Forelimb muscle (tissue), 1 donor: ENCODE data around the gene TEDC1. TPM values are rescaled to one million over a fixed set of nuclear protein-coding genes. Genes with fewer than 3 reads are reported as not detected.

Source experiments
- DNase-seq: peaks from one replicate; pipeline ENCODE4 v3.0.0-alpha.2; 2013; ENCODE audit warnings: low read depth
- polyA plus RNA-seq: library from polyadenylated mRNA; unstranded; fragments of 120-200 nt; gene quantifications from one replicate; pipeline ENCODE4 v1.2.1, GENCODE V29; 2013; ENCODE audit not compliant: insufficient read length

Gene TEDC1
- polyA plus RNA-seq, 1 donor: 4.5 TPM

DNA sequence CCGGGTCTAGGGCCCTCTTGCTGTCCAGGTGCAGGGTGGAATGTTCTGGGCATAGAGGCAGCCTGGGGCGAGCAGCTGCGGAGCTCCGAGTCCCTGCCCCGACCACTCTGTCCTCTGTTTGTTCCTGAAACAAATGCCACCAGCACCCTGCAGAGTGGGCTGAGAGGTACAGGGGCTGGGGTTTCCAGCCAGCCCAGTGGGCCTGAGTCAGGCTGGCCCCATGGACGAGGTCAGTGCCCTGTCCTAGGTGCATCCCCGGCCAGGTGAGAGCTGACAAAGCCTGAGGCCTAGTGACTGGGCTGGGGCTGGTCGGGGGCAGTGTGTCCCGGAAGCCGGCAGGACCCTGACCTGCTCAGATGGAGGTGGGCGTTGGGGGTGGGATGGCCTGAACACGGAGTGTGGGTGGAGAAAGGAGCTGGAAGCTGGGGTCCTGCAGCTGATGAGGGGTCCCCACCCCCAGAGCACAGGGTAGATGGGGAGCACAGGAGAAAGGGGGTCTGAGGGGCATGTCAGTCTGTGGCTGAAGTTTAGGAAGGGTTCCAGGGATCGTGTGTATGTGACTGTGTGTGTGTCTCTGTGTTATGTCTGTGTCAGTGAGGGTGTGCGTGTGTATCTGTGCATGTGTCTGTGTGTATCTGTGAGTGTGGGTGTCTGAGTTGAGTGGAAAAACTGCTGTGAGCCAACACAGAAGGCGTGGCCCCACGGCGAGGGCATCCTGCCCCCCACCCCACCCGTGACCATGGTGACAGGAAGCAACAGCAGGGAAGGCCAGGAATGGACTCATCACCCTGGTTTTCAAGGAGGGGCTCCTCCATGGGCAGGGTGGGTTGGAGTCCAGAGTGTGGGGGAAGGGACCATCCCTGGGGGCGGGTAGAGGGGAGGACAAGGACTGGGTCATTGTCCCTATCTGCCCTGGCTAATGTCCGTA is 6.7 kb upstream of the TEDC1 start:
- no peak for DNase-seq

GRCh38 chr14:105484997-105485393 is 6.1 kb upstream of the TEDC1 start:
- no peak for DNase-seq

DNA sequence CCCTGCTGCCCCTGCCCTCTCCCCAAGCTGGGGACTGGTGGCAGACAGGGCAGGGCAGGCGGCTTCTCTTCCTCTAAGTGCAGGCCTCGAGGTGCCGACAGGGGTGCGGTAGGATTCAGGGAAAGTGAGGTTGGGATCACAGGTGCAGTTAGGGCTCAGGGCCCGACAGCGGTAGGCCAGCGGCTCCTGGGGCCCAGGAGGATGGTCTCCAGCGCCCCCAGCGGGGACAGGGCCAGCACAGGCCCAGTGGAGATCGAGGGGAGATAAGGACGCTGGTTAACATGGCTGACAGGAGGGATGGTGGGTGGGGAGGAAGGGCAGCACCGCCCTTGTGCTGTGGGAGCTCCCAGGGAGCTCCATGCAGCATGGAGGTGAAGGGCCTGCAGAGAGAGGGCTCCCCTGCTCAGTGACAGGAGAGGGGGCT is 5.3 kb upstream of the TEDC1 start:
- DNase-seq: no peak

- no peak for DNase-seq
These were observed 4.7 kb upstream of the TEDC1 start, which contains the start of gene CRIP1 for GRCh38 chr14:105486163-105486973. TSS of gene CRIP1 (plus strand) at chr14:105486886. CDS start at chr14:105487260, 374 bp downstream.

- no peak for DNase-seq
These were observed 4.0 kb upstream of the TEDC1 start for GRCh38 chr14:105486974-105487448.

DNA sequence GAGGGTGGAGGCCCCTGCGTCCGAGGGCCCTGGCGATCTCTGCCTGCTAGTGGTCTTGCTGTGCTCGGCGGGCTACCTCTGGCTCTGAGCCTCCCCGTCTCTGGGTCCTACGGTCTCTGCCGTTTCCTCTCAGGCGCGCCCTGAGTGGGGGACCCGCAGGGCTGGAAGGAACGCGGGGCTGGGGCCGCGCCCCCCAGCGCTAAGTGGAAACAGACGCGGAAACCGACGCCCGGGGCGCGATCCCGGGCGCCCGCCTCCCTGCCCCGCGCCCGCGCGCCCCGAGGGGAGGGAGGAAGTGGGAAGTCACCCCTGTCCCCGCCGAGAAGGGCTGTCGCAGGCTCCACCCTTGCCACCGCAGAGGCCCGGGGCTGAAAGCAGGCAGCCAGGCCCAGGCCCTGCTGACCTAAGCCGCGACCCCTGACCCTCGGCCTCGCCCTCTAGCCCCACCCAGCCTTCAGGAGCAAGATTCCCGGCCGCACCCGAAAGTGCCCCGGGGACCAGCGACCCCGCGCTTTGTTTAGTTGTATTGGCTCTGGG is 3.5 kb upstream of the TEDC1 start:
- no peak for DNase-seq

DNA sequence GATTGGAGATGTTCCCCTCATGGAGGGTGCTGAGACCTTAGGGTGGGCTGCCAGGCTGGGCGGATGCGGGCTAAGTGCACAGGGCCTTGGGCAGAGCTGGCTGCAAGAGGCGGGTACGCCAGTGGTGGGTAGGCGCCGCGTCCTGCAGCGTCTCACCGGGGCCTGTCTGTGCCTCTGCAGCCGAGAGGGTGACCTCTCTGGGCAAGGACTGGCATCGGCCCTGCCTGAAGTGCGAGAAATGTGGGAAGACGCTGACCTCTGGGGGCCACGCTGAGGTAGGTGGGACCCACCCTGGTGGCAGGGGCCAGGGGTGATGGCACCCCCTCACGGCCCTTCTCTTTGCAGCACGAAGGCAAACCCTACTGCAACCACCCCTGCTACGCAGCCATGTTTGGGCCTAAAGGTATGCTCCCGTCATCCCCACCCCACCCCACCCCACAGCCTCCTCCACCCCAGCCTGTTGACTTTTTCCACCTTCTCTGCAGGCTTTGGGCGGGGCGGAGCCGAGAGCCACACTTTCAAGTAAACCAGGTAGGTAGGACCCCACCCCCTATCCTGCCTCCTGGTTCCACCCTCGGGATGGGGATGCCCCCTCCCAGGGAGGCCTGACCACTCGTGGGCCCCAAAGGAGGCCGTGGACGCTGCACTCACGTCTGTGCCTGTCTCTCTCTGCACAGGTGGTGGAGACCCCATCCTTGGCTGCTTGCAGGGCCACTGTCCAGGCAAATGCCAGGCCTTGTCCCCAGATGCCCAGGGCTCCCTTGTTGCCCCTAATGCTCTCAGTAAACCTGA is 2.9 kb upstream of the TEDC1 start:
- no peak for DNase-seq

DNA sequence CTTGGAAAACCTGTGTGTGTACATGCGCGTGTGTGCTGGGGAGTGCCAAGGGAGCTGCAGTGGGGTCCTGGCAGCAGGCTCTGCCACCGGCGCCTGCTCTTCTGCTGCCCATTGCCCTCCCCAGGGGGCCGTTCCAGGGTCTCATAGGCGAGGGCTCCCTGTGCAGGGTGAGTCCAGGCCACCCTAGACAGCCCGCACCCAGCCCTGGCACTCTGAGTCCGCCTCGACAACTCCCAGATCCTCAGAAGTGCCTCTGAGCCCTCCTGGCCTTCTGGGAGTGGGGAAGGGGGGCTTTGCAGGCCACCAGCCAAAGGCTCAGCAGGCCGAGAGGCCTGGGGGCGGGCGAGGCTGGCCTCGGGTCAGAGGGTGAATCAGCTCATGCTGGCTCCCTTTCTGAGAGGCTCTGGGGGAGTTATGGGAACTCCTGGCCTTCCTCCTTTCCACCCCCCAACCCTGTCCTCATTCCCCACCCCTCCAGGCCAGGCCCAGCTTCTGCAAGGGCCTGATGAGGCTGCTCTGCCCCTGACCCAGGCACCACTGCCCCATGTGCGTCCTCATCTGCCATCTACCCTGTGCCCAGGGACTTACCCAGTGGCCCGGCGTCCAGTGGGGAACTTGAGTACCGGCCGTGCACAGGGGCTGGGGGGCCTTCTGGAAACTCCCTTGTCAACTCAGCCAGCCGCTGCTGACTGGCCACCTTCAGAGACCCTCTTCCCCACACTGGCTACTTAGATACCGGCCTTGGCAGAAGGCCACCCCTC is 2.1 kb upstream of the TEDC1 start:
- no peak for DNase-seq

GRCh38 chr14:105489542-105490266 is 1.3 kb upstream of the TEDC1 start:
- peak; percentile 80 for DNase-seq

DNA sequence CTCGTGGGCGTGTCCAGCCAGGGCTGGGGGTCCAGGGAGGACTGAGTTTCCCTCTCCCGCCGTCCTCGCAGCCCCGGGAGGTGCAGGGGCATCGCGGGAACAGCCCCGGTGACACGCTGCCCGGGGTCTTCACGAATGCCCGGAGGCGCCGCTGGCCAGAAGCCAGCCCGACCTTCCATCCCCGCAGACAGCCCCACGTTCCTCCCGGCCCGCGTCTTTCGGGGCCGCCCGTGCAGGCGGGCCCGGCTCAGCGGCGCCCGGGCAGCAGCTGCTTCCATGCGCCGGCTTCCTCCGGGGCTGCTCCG is 827 bp upstream of the TEDC1 start:
- no peak for DNase-seq

DNA sequence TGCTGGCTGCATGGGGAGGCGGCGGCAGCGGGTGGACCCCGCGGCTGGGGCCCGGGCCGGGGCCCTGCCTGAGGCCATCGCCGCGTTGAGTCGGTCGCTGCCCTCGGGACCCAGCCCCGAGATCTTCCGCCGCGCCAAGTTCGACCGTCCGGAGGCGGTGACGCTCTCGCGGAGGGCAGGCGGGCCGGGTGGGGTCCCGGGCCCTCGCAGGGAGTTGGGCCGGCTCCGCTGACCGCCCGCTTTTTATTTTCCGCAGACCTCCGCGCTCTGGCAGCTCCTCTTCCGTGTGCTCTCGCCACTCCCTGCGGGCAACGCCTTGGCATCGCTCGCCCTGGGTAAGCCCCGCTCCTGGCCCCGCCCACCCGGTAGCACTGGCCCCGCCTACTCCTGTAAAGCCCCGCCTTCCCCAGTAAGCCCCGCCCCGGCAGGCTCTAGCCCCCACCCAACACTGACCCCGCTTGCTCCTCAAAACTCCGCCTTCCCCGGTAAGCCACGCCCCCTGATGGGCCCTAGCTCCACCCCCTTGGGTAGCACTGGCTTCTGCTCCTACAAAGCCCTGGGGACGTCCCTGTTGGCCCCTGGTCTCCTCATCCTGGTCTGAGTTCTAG is 424 bp downstream of the TEDC1 start:
- DNase-seq: no peak

GRCh38 chr14:105492031-105492970 is 1.3 kb downstream of the TEDC1 start:
- no peak for DNase-seq

GRCh38 chr14:105492971-105493871 is 2.2 kb downstream of the TEDC1 start:
- no peak for DNase-seq

- DNase-seq: no peak
These were observed 3.0 kb downstream of the TEDC1 start for GRCh38 chr14:105493921-105494605.

DNA sequence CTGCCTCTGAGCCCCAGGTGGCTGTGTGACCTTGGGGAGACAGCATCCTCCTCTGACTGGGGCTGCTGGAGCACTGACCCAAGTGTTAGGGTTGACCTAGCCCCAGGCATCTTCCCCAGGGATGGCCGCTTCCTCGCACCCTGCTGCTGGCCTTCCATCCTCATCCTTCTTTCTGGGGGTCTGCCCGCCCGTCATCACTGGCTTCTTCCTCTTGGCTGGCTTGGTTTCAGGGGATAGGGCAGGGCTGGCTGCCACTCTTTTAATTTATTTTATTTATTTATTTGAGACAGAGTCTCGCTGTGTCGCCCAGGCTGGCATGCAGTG is 3.5 kb downstream of the TEDC1 start:
- DNase-seq: no peak

- no peak for DNase-seq
These were observed 4.3 kb downstream of the TEDC1 start for GRCh38 chr14:105495101-105495989.
